DMS114 treated with DMSO at 0.1 percent for 48 hours (cell line): ENCODE data around the gene MSLN.
A peak's percentile ranks its signal among the peaks of the same experiment; 100 is the strongest.

ENCODE experiments used
- DNase-seq: peaks from one replicate; lab custom pipeline; 2025; ENCODE audit not compliant: unreplicated experiment; lab: John Stamatoyannopoulos, UW

The MSLN gene

DNA sequence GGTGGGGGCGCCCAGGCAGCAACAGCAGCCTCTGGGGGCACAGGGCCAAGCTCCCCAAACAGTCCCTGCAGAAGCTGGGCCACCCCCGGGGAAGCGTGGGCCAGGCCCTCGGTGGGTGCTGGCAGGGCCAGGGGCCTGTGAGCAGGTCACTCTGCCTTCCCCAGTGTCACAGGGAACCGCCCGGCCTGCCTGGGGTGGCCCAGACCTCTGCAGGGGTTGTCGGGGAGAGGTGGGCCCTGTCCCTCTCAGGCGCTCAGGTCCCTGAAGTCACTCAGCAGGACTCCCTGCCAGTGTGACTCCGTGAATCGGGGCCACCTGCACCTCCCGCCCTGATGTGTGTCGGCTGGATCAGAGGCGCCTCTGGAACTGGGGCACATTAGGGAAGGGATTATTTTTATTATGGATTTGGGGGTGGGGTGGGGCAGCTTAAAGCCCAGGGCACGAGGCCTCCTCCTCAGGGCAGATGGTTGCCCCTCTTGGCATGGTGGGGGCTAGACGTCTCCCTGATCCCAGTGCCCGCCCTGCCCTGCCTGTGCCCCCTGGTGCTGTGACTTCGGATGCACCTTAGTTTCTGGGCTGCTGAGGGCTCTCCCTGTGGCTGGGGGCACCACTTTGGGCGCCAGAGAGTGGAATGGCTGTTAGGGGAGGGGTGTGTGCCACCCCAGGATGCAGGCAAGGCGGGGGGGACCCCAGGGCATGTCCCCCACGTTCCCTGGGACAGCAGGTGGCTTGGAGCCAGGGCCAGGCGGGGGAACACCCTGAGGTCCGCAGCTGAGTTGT, 41.2 kb downstream of the MSLN start:
- DNase-seq = no peak

DNA sequence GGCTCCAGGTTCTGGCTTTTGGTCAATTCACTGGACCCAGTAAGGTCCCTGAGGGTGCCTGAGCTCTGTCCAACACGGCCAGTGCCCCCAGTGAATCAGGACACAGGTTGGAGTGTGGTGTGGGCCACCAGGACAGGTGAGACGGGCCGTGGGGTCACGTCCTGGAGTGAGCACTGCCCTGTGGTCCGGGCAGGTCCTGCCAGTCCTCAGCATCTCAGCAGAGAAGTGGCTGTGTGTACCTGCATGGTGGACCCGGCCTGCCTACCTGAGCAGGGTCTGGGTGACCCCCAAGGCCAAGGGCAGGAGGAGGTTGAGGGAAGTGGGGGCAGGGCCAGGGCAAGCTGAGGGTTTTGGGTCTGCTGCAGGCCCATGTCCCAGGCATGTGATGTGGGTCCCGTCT, 41.9 kb downstream of the MSLN start:
- DNase-seq = no peak

DNA sequence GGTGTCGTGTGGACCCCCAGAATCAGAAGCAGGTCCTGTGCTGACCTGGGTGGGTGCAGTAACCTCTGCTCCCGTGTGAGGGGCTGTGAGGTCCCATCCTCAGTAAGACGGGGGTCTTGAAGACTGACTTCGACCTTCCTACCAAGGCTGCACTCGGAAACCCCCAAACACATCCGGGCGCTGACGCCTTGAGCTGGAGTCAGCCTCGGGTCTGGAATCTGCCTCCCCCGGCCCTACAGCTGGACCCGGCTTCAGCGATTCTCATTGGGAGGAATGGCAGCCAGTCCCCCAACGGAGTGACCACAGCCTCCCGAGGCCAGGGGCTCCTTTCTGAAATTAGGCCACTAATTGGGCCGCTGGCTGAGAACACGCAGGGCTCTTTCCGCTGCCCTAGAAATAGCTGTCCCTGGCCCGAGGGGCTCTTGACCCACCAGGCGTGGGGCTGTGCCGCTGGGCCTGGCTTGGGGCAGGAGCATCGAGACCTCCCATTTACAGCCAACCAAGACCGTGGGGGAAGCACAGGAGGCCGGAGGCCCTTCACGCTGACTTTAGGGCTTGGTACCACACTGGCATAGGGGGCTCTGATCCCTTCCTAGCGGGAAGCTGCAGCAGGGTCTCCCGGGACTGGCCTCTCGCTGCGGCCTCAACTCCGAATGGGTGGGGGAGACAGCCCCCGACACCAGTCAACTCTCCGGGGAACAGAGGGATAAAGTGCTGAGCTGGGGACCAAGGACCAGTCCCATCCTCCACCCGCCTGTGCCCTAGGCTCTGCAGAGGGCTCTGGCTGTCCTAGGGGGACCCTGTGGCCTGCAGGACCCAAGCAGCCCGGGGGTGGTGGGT, 42.6 kb downstream of the MSLN start:
- DNase-seq = no peak

DNA sequence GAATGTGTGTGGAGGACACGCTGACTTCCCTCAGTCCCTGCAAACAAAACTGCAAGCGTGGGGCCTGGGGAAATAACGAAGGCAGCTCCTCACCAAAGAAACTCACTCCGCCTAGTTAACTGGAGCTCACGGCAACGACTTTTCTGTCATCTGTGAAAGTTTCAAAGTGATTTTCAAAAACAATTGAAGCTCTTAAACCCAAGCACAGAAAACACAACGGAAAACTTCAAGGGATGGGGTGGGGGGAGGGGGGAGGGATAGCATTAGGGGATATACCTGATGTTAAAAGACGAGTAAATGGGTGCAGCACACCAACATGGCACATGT, 43.2 kb downstream of the MSLN start:
- no peak for DNase-seq

DNA sequence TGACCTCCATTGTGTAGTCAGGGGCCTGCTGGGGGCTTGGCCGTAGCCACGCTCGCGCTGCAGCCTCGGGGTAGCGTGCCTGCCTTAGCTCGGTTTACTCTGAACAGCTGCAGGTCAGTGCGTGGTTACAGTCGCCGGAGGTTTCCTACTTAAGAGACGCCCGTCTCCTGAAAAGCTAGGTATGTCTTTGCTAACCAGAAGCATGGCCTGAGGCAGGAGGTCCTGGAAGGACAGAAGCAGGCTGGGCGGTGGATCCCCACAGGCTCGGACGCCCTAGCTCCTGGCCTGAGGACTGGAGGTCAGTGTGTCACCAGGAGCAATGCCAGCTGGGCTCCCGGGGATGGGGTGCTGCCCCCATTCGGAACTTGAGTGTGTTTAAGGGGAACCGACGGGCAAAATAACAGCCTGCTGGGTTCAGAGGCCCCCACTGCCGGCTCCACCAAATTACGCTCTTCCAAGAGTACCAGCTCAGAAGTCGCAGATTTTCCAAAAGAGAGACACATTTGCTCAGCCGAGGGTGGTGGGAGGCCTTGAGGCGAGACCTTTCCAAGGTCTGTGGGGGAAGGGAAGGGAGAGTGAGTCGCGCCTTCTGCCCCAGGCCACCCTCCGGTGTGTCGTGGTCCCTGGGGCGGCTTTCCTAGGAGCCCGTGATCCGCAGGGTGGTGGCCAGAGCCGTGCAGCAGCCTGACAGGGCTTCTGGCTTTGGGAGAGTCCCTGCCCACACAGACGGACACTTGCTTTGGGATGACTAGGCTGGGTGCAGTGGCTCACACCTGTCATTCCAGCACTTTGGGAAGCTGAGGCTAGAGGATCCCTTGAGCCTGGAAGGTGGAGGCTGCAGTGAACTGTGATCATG, 43.9 kb downstream of the MSLN start:
- DNase-seq = no peak

DNA sequence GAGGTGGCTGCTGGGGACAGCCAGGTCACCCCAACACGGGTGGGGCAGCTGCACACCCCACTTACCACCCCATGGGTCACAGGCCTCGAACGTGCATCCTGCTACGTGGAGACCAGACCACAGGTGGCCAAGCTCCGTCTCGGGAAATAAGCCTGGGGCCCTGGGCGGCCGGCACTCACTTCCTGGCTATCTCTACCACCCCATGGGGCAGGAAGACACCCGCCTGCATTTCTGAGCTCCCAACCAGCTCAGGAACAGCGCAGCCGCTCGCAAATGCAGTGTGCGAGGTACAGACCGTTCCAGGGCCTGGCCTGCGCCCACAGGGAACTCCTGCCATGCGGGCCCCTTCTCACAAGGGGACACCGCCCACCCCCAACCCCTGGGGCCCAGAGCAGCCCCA, 44.9 kb downstream of the MSLN start:
- DNase-seq = no peak

DNA sequence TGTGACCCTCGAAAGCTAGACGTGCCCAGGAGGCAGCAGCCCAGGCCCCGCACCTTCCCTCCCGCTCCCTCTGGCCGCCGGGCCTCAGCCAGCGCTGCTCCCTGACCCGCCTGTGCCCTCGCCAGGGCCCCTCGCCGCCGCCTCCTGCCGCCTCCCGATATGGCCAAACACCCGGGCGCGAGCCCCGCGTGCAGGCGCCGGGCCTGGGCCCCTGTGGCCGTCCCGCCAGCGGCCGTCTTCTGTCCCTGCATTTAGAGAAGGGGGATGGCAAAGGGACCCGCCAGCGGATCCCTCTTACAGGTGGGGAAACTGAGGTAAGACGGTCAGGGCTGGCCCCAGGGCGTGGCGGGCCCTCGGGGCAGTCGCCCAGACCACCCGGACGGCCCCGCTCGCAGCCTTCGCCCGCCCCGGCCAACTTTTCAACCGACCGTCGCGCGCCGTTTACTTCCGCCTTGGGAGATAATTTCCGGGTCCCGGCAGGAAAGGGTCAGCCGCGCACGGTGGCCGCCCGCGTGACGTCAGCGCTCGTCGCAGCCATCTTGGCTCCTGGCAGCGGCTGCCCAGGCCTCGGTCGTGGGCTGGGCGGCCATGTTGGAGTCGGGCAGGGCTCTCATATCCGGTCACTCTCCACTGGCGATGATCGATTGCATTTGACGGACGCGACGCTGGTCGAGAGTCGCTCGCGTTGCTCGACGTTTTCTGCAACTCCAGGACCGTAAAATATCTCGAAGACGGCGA, 47.0 kb downstream of the MSLN start:
- DNase-seq = peak; percentile 79

DNA sequence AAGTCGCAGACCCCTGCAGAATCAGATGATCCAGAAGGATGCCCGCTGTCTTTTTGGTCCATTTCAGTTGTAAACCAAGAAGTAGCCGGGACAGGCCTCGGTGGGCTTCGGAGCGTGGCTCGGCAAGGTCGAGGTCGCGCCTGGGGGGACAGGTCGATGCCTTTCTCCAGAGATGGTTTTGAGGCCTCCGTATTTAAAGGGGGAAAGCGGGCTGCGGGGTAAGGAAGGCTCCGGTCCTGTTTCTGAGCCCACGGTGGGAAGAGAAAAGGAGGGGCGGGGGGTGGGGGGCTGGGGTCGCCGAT, 47.5 kb downstream of the MSLN start:
- DNase-seq = no peak

DNA sequence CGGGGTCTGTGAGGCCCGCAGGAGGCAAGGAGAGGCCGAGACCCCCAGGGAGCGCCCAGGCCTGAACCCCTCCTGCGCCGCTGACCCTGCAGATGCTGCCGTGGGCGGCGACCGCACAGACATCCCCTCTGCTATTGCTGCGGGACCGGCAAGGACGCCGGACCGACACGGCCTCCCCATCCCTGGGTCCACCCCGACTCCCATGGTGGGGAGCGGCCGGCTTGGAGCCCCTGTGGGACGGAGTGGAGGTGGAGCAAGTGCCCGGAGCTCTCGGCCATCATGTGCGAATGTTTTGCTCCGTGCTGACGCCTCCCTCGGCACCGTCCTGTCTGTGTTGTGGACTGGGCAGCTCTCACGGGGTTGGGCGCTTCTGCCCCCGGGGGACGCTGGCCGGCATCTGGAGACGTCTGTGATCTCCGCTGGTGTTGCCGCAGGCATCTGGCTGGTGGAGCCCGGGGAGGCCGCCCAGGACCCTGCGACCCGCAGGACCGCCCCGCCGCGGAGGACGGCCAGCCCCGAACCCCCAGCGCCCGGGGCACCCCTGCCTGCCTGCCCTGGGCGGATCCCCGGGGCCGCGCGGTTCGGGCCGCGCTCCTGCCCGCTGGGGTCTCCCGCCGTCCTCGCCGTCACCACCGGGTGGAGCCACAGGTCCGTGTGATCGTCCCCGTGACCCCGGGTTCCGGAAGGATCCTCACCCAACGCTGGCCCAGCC, 52.8 kb downstream of the MSLN start:
- DNase-seq = no peak

DNA sequence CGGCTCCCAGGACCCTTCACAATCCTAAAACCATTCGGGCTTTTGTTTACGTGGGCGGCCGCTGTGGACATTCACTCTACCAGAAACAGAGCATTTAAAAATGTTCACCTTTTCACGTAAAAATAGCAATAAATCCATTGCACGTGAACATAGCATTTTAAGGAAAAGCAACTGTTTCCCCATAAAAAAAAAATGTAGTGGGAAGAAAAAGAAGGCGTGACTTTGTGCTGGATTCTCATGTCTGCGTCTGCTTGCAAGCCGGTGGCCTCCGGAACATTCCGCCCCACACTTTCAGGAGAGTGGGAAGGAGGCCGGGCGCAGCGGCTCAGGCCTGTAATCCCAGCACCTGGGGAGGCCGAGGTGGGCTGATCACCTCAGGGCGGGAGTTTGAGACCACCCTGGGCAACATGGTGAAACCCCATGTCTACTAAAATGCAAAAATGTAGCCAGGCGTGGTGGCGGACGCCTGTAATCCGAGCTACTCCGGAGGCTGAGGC, 53.4 kb downstream of the MSLN start:
- DNase-seq = no peak

DNA sequence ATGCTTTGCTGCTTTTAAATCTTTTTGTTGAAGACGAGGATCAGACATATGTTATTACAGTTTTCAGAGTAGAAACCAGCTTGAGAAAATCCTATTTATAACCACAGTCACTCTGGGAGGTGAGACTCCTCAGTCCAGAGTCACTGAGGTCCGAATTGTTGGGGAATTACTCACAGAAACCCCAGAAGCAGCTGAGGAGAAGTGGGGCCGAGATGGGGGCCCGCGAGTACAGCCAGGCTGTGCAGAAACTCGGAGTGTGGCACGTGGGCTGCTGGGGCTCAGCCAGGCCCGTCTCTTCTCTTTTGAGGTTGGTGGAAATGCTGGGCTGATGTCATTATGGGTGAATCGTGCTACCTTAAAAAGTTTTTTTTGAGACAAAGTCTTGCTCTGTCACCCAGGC, 54.4 kb downstream of the MSLN start:
- DNase-seq = no peak

DNA sequence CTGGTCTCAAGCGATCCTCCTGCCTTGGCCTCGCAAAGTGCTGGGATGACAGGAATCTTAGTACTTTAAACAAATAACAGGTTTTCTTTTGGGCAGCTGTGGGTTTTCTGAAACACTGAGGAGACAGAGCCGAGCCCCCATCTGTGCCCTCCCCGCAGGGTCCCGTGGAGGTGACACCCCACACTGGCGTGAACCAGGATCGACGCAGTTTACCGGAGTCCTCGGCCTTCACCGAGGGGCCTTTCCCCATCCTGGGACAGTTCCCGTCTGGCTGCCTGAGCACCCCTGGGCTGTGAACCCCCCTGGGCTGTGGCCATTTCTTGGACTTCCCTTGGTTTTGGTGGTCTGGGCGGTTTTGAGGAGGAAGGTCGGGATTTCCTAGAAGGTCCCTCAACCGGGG, 55.3 kb downstream of the MSLN start:
- DNase-seq = no peak

DNA sequence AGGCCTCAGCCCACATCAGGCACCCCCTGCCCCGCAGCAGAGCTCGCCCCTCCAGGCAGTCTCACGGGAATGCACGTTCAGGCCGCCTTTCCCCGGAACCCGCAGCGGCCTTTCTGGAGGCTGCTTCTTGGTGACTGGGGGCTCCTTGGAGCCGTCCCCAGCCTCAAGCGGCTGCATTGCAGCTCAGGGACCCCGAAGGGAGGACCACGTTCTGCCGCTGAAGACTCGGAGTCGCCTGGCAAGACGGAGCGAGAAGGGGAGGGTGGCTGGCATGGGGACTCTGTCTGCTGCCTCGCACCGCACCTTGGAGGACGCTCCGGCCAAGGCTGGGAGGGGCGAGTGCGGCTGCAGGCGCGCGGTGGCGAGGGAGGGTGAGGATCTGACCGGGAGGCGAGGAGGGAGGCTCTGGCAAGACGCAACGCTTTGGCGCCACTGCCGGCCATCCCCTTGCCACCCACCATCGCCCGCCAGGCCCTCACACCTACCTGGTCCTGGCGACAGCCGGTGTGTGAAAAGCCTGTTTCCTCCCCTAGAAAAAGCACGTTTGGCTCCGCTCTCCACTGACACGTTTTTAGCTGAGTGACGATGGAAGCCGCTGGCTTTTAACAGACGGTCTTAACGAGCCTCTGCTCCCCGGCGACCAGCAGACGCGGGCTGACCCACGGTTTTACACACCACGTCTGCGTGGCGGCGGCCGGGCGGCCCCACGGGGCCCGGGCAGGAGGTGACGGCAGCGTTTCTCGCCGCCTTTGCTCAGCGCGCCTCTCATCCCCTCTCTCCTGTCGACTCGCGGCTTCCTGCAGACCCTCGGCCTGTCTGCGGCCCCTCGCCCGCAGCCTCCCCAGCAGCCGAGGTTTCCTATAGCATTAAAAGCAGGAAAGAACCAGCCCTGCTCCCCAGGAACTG, 56.7 kb downstream of the MSLN start:
- no peak for DNase-seq

DNA sequence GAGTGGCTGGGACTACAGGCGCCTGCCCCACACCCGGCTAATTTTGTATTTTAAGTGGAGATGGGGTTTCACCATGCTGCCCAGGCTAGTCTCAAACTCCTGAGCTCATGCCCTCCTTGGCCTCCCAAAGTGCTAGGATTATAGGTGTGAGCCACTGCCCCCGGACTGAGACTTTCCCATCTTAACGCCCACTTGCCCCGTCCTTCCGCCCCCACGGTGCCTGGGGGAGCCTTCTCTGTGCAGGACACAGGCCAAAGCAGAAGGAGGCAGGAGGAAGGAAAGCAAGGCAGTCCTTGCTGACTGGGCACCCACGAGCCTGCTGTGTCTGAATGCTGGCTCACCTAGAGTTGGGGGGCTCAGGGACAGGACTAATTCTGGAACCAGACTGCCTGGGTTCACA, 57.6 kb downstream of the MSLN start:
- DNase-seq = no peak
